NCI-H1417 (cell line): ENCODE measurements around the gene LSMEM2.
"Not testable (repeated sequence)": the region's sequence is repeated elsewhere in the genome, so short reads cannot be mapped to it uniquely, and the experiment has no call there.

Source experiments
- DNase-seq, 3 experiments: peaks; one replicate each; lab custom pipeline; 2025; lab: John Stamatoyannopoulos, UW

Gene LSMEM2

DNA sequence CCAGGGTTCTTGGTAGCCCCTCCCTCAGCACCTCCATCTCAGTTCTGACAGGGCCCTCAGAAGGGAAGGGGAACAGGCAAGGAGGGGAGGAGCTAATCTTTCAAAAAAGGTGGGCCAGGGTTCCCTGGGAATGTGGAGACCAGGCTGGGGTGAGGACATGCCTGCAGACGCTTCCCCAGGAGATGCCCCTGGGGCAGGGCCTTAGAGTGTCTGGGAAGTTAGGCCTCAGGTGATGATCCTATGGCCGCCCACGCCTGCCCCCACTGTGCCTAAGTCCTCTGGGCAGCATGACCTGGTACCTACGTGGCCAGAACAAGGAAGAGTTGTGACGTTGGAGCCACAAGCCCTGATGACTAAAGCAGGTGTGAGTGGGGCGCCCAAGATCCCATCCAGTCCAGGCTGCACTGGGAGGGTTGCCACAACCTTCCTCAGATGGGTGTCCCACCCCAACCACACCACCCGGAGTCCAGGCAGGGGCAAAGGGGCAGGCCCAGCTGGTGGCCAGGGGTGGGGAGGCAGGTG is 13.9 kb upstream of the LSMEM2 start:
- DNase-seq = no peak

DNA sequence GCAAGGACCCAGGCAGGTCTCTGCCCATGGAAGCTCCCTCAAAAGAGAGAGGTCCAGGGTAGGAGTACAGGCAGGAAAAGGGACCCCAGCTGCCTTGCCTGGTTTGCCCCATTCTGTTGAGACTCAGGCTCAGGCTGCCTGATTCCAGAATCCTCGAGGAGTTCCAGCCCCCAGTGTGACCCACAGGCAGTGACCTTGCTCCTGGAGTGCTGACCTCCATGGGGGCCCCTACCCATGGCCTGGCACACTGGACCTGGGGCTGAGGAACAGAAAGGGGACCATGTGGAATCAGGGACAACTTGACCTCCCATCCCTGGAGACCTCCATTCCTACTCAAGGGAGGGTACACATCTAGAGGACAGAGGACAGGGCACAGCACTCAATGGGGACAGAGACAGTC is 13.3 kb upstream of the LSMEM2 start:
- DNase-seq = no peak

DNA sequence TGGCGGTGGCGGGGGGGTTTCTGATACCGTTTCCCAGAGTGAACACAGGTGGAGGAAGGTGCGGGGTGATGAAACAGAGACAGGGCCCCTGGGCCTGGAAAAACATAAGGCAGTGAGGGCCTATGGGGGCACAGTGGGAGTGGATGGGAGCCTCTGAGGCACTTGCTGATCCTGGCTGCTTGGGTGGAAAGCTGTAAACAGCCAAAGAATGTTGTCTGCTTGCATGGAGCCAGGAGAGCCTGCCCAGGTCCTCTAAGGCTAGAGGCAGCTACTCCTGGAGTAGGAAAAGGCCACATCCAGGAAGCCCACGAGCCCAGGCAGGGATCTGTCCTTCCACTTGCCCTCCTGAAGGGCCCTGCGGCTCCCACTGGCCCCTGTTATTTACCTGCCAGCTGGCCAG is 12.9 kb upstream of the LSMEM2 start:
- no peak for DNase-seq

DNA sequence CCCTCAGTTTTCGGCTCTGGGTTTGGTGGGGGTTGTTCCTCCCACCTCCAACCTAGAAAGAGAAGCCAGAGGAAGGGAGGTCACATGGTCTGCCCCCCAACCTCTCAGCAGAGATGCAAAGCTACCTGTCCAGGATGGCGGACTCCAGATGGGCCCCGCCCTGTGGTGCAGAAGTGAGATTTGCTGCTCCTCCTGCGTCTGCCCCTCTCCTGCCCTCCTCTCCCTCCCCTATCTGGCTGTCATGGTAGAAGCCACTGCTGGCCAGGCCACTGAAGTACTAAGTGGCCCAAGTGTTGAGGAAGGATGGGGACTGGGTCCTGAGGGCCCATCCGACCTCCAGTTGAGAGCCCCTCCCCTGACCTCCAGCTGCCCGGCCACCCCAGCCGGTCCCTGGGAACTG is 12.1 kb upstream of the LSMEM2 start:
- DNase-seq = no peak

DNA sequence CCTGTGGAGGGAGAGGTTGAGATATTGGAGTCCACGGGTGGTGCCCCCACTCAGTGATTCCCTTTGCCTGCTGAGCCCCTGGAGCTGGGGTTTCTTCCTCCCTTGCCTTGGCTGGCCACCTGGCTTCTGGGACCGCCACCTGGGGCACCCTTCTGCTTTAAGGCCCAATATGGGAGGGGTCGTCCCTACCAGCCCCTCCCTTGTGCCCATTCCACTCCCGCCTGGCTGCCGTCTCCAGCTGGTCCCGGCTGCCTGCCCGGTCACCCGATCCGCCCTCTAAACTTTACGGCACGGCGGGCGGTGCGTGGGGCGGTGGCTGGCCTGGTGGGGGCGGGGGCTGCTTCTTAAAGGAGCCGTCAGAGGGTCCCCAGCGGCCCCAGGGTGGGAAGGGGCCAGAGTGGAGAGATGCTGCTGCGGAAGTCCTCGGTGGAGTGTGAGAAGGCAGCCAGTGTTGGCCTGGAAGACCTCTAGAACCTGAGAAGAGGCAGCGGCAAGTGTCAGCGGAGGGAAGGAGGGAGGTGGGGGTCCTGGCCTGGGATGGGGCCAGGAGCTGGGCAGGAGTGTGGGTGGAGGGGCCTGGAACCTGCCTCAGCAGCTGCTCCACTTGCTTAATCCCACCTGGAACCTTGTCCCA is 11.5 kb upstream of the LSMEM2 start:
- DNase-seq = peak in 2 of 3 experiments; percentile 25 to 38

DNA sequence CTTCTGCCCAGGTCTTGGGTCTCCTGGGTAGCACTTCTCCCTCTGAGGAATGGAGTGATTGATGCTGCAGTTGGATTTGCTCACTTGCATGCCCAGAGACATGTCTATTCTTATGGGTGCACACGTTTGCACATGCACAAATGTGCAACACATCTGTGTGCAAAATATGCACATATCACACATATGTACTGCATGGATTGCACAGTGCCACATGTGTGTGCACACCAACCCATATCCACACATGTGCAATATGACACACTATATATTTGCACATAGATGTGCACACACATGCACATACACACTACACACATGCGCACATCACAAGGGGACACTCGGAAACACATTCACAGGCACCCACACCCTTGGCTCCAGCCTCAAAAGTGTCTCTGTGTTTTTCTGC is 10.6 kb upstream of the LSMEM2 start:
- no peak for DNase-seq

DNA sequence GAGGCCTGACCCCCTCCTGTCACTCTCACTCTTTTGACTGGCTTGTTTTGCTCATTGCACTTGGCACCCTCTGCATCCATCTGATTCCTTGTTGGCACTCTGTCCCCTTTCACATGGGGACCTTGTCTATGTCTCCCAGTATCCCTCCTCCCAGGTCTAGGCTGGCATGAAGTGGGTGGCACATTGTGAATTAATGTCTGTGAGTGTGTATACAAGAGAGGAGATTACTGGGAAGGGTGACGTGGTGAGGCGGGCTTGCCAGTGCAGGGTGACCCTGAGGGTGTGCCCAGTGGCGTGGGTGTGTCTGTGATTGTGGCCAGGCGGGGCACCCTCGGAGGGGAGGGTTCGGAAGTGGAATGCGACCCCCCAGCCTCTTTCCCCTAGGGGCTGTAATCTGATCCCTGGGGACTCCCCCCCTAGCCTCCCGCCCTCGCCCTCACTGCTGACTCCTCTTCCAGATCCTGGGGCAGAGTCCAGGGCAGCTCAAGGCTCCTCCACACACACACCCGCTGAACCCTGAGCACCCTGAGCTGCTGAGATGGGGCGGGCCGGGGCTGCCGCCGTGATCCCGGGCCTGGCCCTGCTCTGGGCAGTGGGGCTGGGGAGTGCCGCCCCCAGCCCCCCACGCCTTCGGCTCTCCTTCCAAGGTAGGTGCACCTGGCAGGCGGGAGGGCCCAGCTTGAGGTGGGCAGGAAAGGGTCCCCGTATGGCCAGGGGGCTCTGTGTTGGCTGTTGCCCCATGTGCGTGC is 10.0 kb upstream of the LSMEM2 start, which contains the start of gene SEMA3B:
SEMA3B (plus strand) TSS at position 445 of the 749 bp plus-strand sequence; CDS start at position 539, 94 bp downstream.
- DNase-seq = peak in 2 of 3 experiments; percentile 14 to 20

DNA sequence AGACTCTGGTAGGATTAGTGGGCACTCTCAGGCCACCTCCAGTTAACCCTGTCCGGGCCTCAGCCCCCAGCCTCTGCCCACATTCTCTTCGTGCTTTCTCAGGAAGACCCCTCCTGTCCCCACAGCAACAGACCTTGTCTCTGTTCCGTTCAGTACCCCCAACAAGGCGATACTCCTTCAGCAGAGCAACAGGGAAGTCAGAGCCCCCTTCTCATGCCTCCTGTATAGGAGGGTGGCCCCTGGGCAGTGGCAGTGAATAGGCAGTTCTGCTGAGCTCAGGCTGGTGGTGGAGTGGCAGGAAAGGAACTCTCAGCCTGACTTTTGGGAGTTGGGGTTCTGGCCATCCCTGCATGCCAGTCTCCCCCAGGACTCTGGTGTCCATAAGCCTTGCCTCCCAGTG is 9.4 kb upstream of the LSMEM2 start:
- no peak for DNase-seq

DNA sequence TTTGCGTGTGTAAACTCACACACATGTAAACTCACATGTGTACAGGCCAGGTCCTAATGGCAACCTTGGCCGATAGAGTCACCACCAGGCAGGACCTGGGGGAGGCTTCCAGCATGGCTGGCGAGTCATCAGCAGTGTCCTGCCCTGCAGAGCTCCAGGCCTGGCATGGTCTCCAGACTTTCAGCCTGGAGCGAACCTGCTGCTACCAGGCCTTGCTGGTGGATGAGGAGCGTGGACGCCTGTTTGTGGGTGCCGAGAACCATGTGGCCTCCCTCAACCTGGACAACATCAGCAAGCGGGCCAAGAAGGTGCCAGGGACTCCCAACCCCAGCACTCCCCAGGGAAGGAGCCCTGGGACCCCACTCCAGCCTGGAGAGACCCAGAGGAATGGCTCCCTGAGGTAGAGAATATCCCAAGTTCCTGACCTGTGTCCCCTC is 8.9 kb upstream of the LSMEM2 start:
- DNase-seq = no peak

DNA sequence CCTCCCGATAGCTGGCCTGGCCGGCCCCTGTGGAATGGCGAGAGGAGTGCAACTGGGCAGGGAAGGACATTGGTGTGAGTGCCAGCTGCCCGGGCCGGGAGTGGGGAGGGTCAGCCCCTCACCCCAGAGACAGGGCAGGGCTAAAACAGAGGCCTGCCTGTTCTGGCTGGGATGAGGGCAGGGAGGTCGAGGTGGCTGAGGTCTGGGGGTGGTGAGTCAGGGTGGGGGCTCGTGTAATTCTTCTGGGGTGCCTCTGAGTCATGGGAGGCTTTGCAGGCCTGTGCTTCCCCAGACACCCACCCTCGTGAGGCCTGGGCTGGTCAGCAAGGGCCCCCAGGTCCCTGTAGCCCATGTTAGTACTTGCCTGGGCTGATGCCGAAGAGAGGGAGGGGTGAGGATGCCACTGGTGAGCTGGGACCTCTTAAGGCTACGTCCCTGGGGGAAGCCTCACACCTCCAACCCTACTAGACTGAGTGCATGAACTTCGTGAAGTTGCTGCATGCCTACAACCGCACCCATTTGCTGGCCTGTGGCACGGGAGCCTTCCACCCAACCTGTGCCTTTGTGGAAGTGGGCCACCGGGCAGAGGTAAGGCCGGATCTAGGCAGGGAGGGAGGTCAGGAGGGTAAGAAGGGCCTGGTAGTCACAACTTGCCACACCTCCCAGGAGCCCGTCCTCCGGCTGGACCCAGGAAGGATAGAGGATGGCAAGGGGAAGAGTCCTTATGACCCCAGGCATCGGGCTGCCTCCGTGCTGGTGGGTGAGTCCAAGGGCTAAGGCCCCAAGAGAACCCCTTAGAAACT is 8.3 kb upstream of the LSMEM2 start:
- no peak for DNase-seq

DNA sequence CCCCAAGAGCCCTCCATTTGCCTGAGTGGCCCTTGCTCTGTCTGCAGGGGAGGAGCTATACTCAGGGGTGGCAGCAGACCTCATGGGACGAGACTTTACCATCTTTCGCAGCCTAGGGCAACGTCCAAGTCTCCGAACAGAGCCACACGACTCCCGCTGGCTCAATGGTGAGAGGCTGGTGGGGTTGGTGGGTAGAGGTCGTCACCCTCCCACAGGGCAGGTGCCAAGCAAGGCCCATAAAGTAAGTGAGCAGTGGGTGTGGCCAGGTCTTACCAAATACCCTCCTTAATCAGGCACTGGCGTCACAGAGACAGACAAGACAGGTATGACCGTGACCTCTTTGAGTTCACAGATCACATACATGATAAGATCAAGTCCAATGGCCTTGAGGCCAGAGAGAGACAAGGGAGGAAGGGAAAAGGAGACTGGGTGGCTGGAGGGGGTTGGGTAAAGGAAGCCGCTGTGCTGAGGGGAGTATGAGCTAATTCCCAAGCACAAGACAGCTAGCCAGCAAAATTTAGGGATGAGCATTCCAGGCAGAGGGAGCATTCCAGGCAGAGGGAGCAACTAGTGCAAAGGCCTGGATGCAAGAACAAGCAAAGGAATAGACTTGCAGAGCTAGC is 7.5 kb upstream of the LSMEM2 start:
- no peak for DNase-seq

DNA sequence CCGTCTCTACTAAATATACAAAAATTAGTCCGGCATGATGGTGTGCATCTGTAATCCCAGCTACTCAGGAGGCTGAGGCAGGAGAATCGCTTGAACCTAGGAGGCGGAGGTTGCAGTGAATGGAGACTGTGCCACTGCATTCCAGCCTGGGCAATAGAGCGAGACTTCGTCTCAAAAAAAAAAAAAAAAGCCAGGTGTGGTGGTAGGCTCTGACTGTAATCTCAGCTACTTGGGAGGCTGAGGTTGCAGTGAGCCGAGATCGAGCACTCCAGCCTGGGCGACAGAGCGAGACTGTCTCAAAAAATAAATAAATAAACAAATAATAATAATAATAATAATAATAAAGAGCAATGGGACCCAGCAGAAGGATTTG is 6.4 kb upstream of the LSMEM2 start:
- not testable (repeated sequence) for DNase-seq

DNA sequence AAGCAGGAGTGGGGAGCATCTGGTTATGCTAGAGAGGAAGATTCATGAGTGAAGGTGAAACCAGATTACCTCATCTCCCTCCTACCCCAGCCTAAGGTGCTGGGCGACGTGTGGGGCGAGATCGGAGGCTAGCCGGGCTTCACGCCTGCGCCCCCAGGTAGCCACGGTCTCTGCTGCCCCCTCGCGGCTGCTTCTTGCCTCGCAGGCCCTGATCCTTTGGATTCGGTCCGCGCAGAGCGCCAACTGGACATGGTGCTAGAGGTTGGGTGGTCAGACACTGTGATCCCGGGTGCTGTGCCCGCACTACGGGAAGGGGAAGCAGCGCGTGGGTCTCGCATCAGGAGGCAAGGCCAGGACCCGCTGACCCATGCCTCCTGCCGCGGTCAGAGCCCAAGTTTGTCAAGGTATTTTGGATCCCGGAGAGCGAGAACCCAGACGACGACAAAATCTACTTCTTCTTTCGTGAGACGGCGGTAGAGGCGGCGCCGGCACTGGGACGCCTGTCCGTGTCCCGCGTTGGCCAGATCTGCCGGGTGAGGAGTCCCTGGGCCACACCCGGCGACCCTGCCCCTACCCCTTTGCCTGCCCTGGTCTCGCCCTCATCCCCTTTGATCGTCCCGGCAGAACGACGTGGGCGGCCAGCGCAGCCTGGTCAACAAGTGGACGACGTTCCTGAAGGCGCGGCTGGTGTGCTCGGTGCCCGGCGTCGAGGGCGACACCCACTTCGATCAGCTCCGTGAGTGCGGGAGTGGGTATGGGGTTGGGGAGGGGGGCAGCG is 5.8 kb upstream of the LSMEM2 start:
- DNase-seq = peak; percentile 62 to 81 (median 68)

DNA sequence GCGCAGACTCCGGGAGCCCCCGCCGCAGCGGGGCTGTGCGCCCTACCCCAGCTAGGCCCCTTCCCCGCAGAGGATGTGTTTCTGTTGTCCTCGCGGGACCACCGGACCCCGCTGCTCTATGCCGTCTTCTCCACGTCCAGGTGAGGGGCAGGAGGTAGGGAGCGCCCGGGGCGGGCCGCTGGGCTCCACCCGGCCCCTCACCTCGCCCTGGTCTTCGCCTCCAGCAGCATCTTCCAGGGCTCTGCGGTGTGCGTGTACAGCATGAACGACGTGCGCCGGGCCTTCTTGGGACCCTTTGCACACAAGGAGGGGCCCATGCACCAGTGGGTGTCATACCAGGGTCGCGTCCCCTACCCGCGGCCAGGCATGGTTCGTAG is 5.2 kb upstream of the LSMEM2 start:
- DNase-seq = no peak

DNA sequence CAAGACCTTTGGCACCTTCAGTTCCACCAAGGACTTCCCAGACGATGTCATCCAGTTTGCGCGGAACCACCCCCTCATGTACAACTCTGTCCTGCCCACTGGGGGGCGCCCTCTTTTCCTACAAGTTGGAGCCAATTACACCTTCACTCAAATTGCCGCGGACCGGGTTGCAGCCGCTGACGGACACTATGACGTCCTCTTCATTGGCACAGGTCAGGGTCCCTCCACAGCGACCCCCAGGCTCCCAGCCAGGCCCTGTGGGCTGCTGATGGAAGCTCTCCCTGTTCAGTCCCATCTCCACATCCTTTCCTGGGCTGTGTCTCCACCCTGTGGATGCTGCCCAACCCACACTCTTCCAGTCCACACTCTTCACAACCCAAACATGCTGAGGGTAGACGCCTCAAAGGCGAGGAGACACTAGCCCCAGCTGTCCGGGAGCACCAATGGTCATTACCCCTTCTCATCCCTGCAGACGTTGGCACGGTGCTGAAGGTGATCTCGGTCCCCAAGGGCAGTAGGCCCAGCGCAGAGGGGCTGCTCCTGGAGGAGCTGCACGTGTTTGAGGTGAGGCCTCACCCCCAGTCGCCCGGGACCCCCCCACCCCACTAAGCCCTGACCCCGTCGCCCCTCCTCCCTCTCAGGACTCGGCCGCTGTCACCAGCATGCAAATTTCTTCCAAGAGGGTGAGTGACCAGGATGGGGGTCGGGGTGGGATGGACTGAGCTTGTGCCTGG is 4.3 kb upstream of the LSMEM2 start:
- peak in 2 of 3 experiments; percentile 11 to 46 for DNase-seq

DNA sequence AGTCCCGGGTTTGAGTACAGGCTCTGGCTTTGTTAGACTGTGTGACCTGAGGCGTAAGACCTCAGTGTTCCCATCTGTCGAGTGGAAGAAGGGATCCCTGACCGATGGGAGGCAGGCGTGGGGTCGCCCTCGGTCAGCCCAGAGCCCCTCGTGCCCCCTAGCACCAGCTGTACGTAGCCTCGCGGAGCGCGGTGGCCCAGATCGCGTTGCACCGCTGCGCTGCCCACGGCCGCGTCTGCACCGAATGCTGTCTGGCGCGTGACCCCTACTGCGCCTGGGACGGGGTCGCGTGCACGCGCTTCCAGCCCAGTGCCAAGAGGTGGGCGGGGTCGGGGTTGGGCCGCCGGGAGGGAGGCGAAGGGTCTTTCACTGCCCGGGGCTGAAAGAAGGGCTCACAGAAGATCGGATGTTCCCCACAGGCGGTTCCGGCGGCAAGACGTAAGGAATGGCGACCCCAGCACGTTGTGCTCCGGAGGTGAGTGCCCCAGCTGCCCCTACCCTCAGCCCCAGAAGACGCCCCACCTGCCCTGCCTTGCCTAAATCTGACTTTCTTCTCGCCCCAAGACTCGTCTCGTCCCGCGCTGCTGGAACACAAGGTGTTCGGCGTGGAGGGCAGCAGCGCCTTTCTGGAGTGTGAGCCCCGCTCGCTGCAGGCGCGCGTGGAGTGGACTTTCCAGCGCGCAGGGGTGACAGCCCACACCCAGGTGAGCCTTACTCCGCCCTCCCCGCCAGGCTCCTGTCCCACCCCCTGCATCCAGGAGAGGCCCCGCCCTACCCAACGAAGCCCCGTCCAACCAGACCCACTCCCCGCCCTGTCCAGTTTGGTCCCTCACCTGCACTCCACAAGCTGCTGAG is 3.5 kb upstream of the LSMEM2 start:
- no peak for DNase-seq

DNA sequence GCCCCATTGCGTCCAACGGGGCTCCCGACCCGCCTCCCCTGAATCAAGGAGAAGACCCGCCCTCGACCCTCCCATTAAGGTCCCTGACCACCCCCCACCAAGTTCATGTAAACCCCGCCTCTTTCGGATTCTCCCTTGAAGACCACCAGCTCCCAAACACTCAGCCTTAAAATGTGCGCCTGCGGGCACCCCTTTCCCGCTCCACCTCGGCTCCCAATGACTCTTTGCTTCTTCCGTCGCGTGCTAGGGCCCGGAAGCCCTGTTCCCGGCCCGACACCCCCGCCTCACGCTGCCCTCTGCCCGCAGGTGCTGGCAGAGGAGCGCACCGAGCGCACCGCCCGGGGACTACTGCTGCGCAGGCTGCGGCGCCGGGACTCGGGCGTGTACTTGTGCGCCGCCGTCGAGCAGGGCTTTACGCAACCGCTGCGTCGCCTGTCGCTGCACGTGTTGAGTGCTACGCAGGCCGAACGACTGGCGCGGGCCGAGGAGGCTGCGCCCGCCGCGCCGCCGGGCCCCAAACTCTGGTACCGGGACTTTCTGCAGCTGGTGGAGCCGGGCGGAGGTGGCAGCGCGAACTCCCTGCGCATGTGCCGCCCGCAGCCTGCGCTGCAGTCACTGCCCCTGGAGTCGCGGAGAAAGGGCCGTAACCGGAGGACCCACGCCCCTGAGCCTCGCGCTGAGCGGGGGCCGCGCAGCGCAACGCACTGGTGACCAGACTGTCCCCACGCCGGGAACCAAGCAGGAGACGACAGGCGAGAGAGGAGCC is 2.7 kb upstream of the LSMEM2 start:
- no peak for DNase-seq

DNA sequence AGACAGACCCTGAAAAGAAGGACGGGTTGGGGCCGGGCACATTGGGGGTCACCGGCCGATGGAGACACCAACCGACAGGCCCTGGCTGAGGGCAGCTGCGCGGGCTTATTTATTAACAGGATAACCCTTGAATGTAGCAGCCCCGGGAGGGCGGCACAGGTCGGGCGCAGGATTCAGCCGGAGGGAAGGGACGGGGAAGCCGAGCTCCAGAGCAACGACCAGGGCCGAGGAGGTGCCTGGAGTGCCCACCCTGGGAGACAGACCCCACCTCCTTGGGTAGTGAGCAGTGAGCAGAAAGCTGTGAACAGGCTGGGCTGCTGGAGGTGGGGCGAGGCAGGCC is 2.2 kb upstream of the LSMEM2 start:
- no peak for DNase-seq
